ENCODE measurements around the gene HELZ. TPM values are rescaled to one million over a fixed set of nuclear protein-coding genes. Genes with fewer than 3 reads are reported as not detected.

The HELZ gene
- total and polyA plus RNA-seq, 2 of the 8 experiments (the other 6 are each of a cell fraction or from before 2014, with no cell fraction given) = 10.0 to 48.7 TPM

DNA sequence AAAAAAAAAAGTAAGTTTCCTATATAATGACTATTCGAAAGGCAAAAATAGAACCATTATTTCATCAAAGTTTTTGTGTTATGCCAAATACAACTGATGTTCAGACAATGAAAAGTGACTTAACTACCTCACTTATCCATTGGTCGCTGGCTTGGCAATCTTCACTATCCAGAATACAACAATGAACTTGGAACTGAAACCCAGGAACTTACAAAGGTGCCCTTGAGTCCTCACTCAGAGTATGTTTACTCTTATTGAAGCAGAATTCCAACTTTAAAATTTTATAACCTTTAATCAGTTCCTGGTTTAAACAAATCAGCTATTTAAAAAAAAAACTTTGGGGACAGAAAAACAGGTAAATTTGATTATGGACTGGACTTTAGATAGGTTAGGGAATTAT lies 34.1 kb downstream of the HELZ start (continued):
- TF ChIP-seq, protein P1, sequence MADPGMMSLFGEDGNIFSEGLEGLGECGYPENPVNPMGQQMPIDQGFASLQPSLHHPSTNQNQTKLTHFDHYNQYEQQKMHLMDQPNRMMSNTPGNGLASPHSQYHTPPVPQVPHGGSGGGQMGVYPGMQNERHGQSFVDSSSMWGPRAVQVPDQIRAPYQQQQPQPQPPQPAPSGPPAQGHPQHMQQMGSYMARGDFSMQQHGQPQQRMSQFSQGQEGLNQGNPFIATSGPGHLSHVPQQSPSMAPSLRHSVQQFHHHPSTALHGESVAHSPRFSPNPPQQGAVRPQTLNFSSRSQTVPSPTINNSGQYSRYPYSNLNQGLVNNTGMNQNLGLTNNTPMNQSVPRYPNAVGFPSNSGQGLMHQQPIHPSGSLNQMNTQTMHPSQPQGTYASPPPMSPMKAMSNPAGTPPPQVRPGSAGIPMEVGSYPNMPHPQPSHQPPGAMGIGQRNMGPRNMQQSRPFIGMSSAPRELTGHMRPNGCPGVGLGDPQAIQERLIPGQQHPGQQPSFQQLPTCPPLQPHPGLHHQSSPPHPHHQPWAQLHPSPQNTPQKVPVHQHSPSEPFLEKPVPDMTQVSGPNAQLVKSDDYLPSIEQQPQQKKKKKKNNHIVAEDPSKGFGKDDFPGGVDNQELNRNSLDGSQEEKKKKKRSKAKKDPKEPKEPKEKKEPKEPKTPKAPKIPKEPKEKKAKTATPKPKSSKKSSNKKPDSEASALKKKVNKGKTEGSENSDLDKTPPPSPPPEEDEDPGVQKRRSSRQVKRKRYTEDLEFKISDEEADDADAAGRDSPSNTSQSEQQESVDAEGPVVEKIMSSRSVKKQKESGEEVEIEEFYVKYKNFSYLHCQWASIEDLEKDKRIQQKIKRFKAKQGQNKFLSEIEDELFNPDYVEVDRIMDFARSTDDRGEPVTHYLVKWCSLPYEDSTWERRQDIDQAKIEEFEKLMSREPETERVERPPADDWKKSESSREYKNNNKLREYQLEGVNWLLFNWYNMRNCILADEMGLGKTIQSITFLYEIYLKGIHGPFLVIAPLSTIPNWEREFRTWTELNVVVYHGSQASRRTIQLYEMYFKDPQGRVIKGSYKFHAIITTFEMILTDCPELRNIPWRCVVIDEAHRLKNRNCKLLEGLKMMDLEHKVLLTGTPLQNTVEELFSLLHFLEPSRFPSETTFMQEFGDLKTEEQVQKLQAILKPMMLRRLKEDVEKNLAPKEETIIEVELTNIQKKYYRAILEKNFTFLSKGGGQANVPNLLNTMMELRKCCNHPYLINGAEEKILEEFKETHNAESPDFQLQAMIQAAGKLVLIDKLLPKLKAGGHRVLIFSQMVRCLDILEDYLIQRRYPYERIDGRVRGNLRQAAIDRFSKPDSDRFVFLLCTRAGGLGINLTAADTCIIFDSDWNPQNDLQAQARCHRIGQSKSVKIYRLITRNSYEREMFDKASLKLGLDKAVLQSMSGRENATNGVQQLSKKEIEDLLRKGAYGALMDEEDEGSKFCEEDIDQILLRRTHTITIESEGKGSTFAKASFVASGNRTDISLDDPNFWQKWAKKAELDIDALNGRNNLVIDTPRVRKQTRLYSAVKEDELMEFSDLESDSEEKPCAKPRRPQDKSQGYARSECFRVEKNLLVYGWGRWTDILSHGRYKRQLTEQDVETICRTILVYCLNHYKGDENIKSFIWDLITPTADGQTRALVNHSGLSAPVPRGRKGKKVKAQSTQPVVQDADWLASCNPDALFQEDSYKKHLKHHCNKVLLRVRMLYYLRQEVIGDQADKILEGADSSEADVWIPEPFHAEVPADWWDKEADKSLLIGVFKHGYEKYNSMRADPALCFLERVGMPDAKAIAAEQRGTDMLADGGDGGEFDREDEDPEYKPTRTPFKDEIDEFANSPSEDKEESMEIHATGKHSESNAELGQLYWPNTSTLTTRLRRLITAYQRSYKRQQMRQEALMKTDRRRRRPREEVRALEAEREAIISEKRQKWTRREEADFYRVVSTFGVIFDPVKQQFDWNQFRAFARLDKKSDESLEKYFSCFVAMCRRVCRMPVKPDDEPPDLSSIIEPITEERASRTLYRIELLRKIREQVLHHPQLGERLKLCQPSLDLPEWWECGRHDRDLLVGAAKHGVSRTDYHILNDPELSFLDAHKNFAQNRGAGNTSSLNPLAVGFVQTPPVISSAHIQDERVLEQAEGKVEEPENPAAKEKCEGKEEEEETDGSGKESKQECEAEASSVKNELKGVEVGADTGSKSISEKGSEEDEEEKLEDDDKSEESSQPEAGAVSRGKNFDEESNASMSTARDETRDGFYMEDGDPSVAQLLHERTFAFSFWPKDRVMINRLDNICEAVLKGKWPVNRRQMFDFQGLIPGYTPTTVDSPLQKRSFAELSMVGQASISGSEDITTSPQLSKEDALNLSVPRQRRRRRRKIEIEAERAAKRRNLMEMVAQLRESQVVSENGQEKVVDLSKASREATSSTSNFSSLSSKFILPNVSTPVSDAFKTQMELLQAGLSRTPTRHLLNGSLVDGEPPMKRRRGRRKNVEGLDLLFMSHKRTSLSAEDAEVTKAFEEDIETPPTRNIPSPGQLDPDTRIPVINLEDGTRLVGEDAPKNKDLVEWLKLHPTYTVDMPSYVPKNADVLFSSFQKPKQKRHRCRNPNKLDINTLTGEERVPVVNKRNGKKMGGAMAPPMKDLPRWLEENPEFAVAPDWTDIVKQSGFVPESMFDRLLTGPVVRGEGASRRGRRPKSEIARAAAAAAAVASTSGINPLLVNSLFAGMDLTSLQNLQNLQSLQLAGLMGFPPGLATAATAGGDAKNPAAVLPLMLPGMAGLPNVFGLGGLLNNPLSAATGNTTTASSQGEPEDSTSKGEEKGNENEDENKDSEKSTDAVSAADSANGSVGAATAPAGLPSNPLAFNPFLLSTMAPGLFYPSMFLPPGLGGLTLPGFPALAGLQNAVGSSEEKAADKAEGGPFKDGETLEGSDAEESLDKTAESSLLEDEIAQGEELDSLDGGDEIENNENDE (IDR thresholded peaks at IDR 0.05; ENCODE audit: insufficient replicate concordance, low read length) = no peak
- no peak for TF ChIP-seq TCF12 (IDR thresholded peaks at IDR 0.05; ENCODE audit: low read depth, low read length)
